PC-3 (cell line): ENCODE results near the gene ZEB2. TPM values are rescaled to one million over a fixed set of nuclear protein-coding genes. Genes with fewer than 3 reads are reported as not detected.

ENCODE experiments used
- ATAC-seq: fragments of 200-7000 bp; cut with Tn5 transposase; 2 replicates; pipeline ENCODE4 v1.9.1; 2020; ENCODE audit warnings: mild to moderate bottlenecking, moderate library complexity
- BruUV-seq: library from RNA; stranded (reverse); fragments of 400-500 nt; replicated peaks from 2 replicates; lab custom pipeline; 2021; lab: Mats Ljungman, UMichigan
- CTCF ChIA-PET: fragments of 300-600 bp; sonication (Branson Sonifier 250); formaldehyde crosslinking; loops from one replicate; lab custom pipeline; 2022; ENCODE audit warnings: antibody characterized with exemption; lab: Charles Lee
- POLR2A ChIA-PET: fragments of 300-600 bp; sonication (Branson Sonifier 250); formaldehyde crosslinking; loops from one replicate; lab custom pipeline; 2022; ENCODE audit warnings: antibody characterized with exemption; ENCODE audit not compliant: unreplicated experiment; lab: Charles Lee
- DNase-seq: peaks from one replicate; pipeline ENCODE4 v3.0.0-alpha.2; 2015
- H2AFZ ChIP-seq: fragments of 300-600 bp; sonication (generic); 2 replicates; pipeline ENCODE4 v1.6.0; 2016; ENCODE audit warnings: antibody characterized with exemption, low read length
- H3F3A ChIP-seq: fragments of 300-600 bp; sonication (generic); one replicate; pipeline ENCODE4 v1.6.0; 2017; ENCODE audit warnings: antibody characterized with exemption, low read length, control low read depth, mild to moderate bottlenecking; ENCODE audit not compliant: unreplicated experiment
- H3K27ac ChIP-seq: fragments of 300-600 bp; sonication (generic); 2 replicates; pipeline ENCODE4 v1.5.1; 2016; ENCODE audit warnings: mild to moderate bottlenecking, low read length
- H3K27me3 ChIP-seq: fragments of 300-600 bp; sonication (generic); 2 replicates; pipeline ENCODE4 v1.6.1; 2016; ENCODE audit warnings: low read length, mixed read lengths
- H3K36me3 ChIP-seq: fragments of 300-600 bp; sonication (generic); 2 replicates; pipeline ENCODE4 v1.6.1; 2016; ENCODE audit warnings: low read depth, mixed run types, low read length, mixed read lengths
- H3K4me1 ChIP-seq: fragments of 300-600 bp; sonication (generic); 2 replicates; pipeline ENCODE4 v1.5.1; 2016; ENCODE audit warnings: low read length; ENCODE audit not compliant: insufficient read depth
- H3K4me2 ChIP-seq: fragments of 300-600 bp; sonication (generic); 2 replicates; pipeline ENCODE4 v1.6.0; 2016; ENCODE audit warnings: low read length
- H3K4me3 ChIP-seq: fragments of 300-600 bp; sonication (generic); 2 replicates; pipeline ENCODE4 v1.5.1; 2016; ENCODE audit warnings: mild to moderate bottlenecking, low read length, mixed read lengths
- H3K79me2 ChIP-seq: fragments of 300-600 bp; sonication (generic); 2 replicates; pipeline ENCODE4 v1.6.1; 2017; ENCODE audit warnings: low read length, mixed read lengths
- H3K9ac ChIP-seq: fragments of 300-600 bp; sonication (generic); 2 replicates; pipeline ENCODE4 v1.6.0; 2016; ENCODE audit warnings: mild to moderate bottlenecking, low read length
- H3K9me2 ChIP-seq: fragments of 300-600 bp; sonication (generic); replicated peaks from 2 replicates; pipeline ENCODE4 v1.6.1; 2016; ENCODE audit warnings: mixed run types, low read length, mixed read lengths
- H3K9me3 ChIP-seq: fragments of 300-600 bp; sonication (generic); 2 replicates; pipeline ENCODE4 v1.6.1; 2016; ENCODE audit warnings: low read length, mixed read lengths
- H4K20me1 ChIP-seq: fragments of 300-600 bp; sonication (generic); 2 replicates; pipeline ENCODE4 v1.6.1; 2016; ENCODE audit warnings: low read length, mixed read lengths
- EZH2 ChIP-seq: fragments of 300-600 bp; sonication (generic); IDR thresholded peaks from one replicate; pipeline ENCODE4 v1.6.1; 2017; ENCODE audit warnings: antibody characterized with exemption, mild to moderate bottlenecking, low read length; ENCODE audit not compliant: unreplicated experiment
- EZH2phosphoT487 ChIP-seq: fragments of 300-600 bp; sonication (generic); IDR thresholded peaks from 2 replicates; pipeline ENCODE4 v1.6.1; 2018; ENCODE audit warnings: mild to moderate bottlenecking, antibody characterized with exemption, low read length, borderline replicate concordance
- intact Hi-C: fragments of 100-400 bp; cut with micrococcal nuclease; formaldehyde crosslinking; loops from 2 replicates; pipeline ENCODE4 v1.9.0; 2023
- total RNA-seq: library from RNA; depleted of rRNA; stranded (reverse); fragments of >200 nt; gene quantifications from 2 replicates; pipeline ENCODE4 v1.2.3, GENCODE V29; 2014
- TF ChIP-seq, protein P1 (sequence below): fragments of 300-600 bp; sonication (generic); conservative IDR thresholded peaks from 2 replicates; pipeline ENCODE4 v1.5.1; 2017; ENCODE audit warnings: antibody characterized with exemption, low read depth, mild to moderate bottlenecking, low read length

The ZEB2 gene
- total RNA-seq, 1 experiment from 2014 or later, result 1.1 TPM

DNA sequence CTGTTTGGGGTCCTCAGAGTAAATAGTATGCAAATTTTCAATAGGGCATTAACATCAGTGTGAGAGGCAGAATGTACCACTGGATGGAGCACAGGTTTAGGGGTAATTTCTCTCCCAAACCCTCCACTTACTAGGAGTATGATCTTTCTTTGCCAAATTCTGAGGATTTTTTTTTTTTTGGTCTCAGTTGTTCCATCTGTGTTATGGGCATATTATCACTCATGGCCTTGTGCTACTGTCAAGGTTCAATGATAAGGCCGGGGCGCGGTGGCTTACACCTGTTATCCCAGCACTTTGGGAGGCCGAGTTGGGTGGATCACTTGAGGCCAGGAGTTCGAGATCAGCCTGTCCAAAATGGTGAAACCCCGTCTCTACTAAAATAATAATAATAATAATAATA lies 30.2 kb upstream of the ZEB2 start:
- no peaks in the 10 kb centered on the region for H3K27me3 ChIP-seq
- ChIA-PET POLR2A (no interaction called here), CTCF (no interaction called here)
- peaks cover 4% of the 10 kb centered on the region for H3F3A ChIP-seq
- H3K27ac ChIP-seq, result no peak overlapping the region
- no peaks in the 10 kb centered on the region for H3K79me2 ChIP-seq
- no peak overlapping the region for H3K9ac ChIP-seq
- DNase-seq (no peak), ATAC-seq (no peak)
- no peak for TF ChIP-seq EZH2
- TF ChIP-seq EZH2phosphoT487, result no peak
- TF ChIP-seq, protein P1, sequence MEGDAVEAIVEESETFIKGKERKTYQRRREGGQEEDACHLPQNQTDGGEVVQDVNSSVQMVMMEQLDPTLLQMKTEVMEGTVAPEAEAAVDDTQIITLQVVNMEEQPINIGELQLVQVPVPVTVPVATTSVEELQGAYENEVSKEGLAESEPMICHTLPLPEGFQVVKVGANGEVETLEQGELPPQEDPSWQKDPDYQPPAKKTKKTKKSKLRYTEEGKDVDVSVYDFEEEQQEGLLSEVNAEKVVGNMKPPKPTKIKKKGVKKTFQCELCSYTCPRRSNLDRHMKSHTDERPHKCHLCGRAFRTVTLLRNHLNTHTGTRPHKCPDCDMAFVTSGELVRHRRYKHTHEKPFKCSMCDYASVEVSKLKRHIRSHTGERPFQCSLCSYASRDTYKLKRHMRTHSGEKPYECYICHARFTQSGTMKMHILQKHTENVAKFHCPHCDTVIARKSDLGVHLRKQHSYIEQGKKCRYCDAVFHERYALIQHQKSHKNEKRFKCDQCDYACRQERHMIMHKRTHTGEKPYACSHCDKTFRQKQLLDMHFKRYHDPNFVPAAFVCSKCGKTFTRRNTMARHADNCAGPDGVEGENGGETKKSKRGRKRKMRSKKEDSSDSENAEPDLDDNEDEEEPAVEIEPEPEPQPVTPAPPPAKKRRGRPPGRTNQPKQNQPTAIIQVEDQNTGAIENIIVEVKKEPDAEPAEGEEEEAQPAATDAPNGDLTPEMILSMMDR, result no peak
- no peaks in the 10 kb centered on the region for H3K9me3 ChIP-seq
- peaks cover 25% of the 10 kb centered on the region for H3K4me1 ChIP-seq
- no peaks in the 10 kb centered on the region for H3K9me2 ChIP-seq
- no peaks in the 10 kb centered on the region for H4K20me1 ChIP-seq
- intact Hi-C loops, result loop anchor here (10.0 kb wide), 2 partner anchors 95 to 1205 kb away; no protein-coding TSS in a partner anchor
- no peak overlapping the region for H2AFZ ChIP-seq
- BruUV-seq, result no TSS peak
- H3K4me3 ChIP-seq, result no peak overlapping the region
- no peak overlapping the region for H3K4me2 ChIP-seq
- H3K36me3 ChIP-seq, result no peaks in the 10 kb centered on the region

DNA sequence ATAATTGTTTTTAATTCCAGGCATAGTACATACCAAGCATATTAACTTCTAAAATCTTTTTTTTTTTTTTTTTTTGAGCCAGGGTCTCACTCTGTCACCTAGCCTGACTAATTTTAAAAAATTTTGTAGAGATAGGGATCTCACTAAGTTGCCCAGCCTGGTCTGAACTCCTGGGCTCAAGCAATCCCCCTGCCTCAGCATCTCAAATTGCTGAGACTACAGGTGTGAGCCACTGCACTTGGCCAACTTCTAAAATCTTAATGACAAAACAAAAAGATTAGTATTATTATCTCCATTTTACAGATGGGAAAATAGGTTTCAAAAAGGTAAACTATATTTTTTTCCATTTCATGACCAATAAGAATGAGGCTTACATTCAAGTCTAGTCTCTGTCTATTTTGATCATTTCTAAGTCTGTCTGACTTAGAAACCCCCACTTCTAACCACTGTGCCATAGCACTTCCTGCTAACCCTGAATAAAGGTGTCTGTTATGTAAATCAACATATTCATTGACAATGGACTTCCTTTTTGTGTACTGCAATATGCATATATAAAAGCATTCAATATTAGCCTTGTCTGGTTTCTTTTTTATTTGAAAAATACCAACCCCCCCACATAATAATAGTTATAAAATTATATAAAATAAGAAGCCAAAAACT lies 28.7 kb upstream of the ZEB2 start:
- H2AFZ ChIP-seq, result no peak overlapping the region
- POLR2A ChIA-PET, result no interaction called here
- BruUV-seq, result no TSS peak

DNA sequence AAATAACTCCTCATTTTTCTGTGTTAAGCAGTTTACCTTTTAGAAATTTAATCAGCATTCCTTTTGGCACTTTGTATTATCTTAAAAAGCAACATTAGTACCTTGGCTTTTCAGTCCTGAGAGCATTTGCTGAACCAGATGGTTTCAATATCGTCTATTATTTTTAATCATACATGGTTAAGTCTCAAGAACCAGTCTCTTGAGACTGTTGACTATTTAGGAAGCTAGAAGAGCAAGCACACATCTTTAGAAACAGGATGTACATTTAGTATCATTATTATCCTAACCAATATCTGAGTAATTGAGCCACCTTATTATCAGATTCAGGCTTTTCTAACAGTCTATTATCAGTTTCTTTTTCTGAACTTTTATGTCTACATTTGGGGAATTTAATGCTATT lies 28.2 kb upstream of the ZEB2 start:
- no peak for ATAC-seq
- Histone ChIP-seq H3K4me3 (no peak overlapping the region), H3K9me3 (no peaks in the 10 kb centered on the region), H3K9me2 (no peaks in the 10 kb centered on the region), H3F3A (no peaks in the 10 kb centered on the region), H3K27ac (no peak overlapping the region), H3K36me3 (no peaks in the 10 kb centered on the region), H3K4me1 (peaks cover 6% of the 10 kb centered on the region), H3K27me3 (no peaks in the 10 kb centered on the region), H3K4me2 (no peak overlapping the region), H3K79me2 (no peaks in the 10 kb centered on the region), H2AFZ (no peak overlapping the region), H3K9ac (no peak overlapping the region), H4K20me1 (no peaks in the 10 kb centered on the region)
- ChIA-PET CTCF (no interaction called here), POLR2A (no interaction called here)
- TF ChIP-seq EZH2phosphoT487, result no peak
- no peak for TF ChIP-seq EZH2
- TF ChIP-seq, protein P1, result no peak
- DNase-seq, result no peak
- intact Hi-C loops, result no loop called here
- BruUV-seq, result no TSS peak

More for the DNA sequence above, 28.7 kb upstream of the ZEB2 start:
- intact Hi-C loops, result no loop called here
- DNase-seq, result no peak
- no peak for TF ChIP-seq EZH2
- TF ChIP-seq, protein P1, result no peak
- no peak for TF ChIP-seq EZH2phosphoT487
- Histone ChIP-seq H3K27ac (no peak overlapping the region), H3K9me2 (no peaks in the 10 kb centered on the region), H3K36me3 (no peaks in the 10 kb centered on the region), H3F3A (peaks cover 2% of the 10 kb centered on the region), H3K4me2 (no peak overlapping the region), H3K79me2 (no peaks in the 10 kb centered on the region), H3K27me3 (no peaks in the 10 kb centered on the region), H3K9me3 (no peaks in the 10 kb centered on the region), H3K4me3 (no peak overlapping the region), H4K20me1 (no peaks in the 10 kb centered on the region), H3K4me1 (peaks cover 11% of the 10 kb centered on the region), H3K9ac (no peak overlapping the region)
- CTCF ChIA-PET, result no interaction called here
- no peak for ATAC-seq
